Epithelial cell of prostate (primary cell): ENCODE data around the gene IPPK.

Experiments used
- DNase-seq: peaks from one replicate; pipeline ENCODE4 v3.0.0-alpha.2; 2011; ENCODE audit warnings: low read depth, low spot score
- H3K27ac ChIP-seq: fragments of 450-650 bp; 2 replicates; pipeline ENCODE4 v1.5.1; 2017; ENCODE audit warnings: mild to moderate bottlenecking

Gene IPPK

GRCh38 chr9:92696619-92697018, 26.7 kb upstream of the IPPK start:
- H3K27ac ChIP-seq: no peak overlapping the region
- no peak for DNase-seq

DNA sequence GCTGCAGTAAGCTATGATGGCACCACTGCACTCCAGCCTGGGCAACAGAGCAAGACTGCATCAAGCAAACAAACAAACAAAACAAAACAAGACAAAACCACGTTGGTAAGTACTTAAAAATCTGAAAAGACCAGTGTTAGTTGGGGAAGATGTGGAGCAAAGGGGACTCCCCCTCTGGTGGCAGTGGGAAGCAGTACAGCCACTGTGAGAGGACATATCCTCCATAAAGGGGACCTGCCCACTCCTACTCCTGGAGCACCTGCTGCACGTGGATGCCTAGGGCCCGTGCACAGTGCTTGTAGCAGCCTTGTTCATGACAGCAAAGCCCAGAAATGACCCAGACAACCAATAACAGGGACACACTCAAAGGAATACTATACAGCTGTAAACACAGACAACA, 17.0 kb upstream of the IPPK start:
- no peak overlapping the region for H3K27ac ChIP-seq

GRCh38 chr9:92685022-92685421, 15.1 kb upstream of the IPPK start:
- no peak for DNase-seq
- H3K27ac ChIP-seq: no peak overlapping the region

More for the DNA sequence above, 17.0 kb upstream of the IPPK start:
- DNase-seq: no peak

DNA sequence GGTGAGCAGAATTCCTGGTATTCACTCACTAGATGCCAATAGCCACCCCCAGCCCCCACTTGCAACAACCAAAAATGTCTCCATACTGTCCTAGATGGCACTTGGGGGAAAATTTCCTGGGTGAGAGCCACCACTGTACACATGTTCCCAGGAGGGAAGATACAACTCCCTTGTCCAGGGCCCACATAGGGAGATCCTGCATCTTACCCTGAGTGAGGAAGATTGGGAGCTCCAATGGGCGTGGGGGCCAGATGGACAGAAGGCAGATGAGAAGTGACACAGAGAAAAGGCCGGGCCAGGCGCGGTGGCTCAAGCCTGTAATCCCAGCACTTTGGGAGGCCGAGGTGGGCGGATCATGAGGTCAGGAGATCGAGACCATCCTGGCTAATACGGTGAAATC, 12.3 kb upstream of the IPPK start:
- peak overlapping the region; percentile 99 for H3K27ac ChIP-seq
- DNase-seq: no peak

- peak; percentile 89 for DNase-seq
- peak overlapping the region; percentile 99 for H3K27ac ChIP-seq
Measured at GRCh38 chr9:92680166-92681119, 10.5 kb upstream of the IPPK start.

- peak overlapping the region; percentile 99 for H3K27ac ChIP-seq
- no peak for DNase-seq
Measured at GRCh38 chr9:92679413-92680165, 9.7 kb upstream of the IPPK start.

GRCh38 chr9:92671323-92671722, 1.4 kb upstream of the IPPK start:
- H3K27ac ChIP-seq: peak overlapping the region; percentile 98
- DNase-seq: peak; percentile 66

DNA sequence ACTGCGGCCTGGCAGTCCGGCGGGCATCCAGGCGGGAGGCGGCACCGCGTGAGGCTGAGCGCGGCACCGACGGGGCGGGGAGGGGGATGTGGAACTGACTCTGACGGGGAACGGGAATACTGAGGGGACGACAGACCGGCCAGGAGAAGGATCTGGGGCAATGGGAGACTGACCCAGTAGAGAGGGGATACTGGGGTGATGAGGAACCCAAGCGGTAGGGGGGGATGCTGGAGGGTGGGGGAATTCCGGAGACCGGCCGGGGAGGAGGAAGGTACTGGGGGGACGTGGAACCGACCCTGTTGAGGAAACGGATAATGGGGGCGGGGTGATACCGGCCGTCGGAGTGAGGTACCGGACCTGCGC, 423 bp downstream of the IPPK start:
- H3K27ac ChIP-seq: peak overlapping the region; percentile 98
- no peak for DNase-seq

DNA sequence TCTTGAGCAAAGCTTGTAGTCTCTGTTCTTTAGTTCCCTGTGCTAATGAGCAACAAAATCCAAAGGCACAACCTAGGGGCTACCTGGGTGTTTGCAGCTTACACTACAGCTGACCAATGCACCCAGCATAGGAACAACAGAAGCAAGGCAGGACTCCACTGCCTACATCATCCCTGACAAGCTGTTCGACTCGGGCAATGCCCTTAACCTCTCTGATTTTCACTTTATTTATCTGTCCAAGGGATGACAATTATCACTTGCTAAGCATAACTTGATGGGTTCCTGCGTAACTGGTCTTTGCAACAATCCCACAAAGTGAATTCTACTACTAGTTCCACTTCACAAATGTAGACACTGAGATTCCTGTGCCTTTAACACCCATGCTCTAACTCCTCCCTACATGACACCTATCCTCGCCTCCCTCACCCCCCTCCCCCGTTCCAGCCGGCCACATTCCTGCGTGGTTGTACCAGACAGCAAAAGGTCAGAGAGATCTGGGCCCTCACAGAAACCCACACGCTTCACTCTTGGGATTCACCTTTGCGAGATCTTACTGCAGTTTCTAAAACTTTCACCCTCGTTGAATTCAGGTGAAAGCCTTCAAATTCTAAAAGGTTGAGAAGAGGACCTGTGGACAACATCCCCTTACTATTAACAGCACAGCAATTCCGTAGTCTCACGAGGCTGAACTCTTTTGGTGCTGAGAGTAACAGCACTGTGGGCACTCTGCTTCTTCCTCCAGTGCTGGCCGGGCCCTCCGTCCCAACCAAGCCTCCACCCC, 995 bp downstream of the IPPK start:
- no peak for DNase-seq
- H3K27ac ChIP-seq: peak overlapping the region; percentile 98

GRCh38 chr9:92666912-92667532, 2.9 kb downstream of the IPPK start:
- no peak overlapping the region for H3K27ac ChIP-seq

GRCh38 chr9:92666236-92666635, 3.7 kb downstream of the IPPK start:
- H3K27ac ChIP-seq: no peak overlapping the region
- DNase-seq: no peak

More at GRCh38 chr9:92666912-92667532, 2.9 kb downstream of the IPPK start:
- DNase-seq: no peak

DNA sequence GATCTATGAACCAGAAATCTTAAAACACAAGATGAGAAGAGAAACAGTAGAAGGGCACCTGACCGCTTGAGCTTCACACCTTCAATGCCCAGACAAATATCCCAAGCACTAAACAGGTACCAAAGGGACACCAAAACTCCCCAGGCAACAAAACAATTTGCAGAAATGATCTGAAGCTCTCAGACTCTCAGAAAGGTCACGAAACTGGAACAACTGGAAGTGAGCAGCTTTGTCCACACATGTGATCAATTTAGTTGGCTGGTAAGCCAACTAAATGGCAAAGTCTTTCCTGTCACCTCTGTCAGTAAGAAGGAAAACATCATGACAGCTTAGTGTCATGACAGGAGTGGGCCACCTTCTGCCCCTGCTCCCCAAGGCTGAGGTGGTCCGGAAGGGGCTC, 4.1 kb downstream of the IPPK start:
- H3K27ac ChIP-seq: no peak overlapping the region
- no peak for DNase-seq

DNA sequence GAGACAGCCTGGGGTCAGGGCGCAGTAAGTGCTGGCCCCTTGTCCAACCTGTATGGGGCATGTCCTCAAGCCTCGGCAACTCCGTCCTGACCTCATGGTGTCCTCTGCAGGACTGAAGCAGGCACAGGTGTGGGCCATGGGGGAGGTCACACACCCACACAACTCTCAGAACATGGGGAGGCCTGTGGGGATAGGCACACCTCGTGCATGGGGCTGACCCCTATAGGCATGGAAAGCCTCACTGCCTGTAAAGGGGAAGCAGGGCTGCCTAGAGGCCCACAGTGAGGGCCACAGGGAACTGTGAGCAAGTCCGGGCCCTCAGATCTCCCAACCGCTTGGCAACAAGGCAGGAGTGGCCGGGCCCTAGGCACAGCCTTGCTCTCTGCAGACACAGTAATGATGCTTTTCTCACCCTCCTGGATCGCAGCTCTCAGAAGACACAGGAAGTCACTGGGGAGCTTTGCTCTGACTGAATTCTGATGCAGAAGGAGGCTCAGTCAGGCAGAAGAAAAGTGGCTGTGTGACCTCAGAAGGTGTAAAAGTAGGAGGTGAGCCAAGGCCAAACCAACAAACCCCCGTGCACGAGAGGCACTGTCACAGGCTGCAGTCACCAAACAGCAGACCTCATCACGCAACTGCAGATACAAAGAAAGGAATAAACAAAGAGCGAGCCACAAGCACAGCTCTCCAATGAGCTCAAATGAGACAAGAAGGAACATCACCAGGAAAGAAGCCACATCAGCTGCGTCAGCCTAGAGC, 5.4 kb downstream of the IPPK start:
- no peak for DNase-seq
- no peak overlapping the region for H3K27ac ChIP-seq

DNA sequence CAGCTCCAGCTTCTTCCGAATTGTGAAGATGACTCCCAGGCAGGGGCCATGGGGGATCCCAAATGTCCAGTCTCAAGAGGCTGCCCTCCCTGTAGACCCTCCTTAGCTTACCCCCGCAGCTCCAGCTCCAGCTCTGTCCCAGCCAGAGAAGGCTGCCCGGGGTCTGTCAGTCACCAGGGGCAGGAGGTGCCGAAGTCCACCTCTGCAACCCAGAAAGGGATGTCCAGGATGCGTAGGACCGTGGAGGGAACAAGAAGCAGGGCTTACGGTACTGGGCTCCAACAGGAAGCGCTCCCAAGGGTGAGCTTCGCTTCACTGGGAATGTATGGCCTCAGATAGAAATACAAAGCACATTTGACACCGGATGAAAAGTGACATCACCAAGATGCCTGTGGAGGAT, 6.0 kb downstream of the IPPK start:
- no peak overlapping the region for H3K27ac ChIP-seq
- no peak for DNase-seq

- no peak overlapping the region for H3K27ac ChIP-seq
- DNase-seq: no peak
Measured at GRCh38 chr9:92663126-92663525, 6.8 kb downstream of the IPPK start.

DNA sequence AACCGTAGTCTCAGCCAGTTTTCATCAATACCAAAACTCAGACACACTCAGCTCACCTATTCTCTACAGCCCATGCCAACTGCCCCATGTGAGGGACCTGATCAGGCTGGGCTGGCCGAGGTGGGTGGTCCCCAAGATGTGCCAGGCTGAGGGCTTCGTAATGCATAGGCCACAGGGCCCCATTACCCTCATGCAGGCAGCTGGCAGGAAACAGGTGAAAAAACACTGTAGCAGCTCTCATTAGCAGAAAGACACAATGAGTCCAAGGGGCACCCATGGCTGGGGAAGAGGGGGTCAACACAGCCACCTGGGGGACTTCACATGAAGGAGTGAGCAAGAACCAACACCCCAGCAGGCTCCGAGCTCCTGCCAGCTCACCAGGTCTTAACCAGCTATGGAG, 8.2 kb downstream of the IPPK start:
- H3K27ac ChIP-seq: no peak overlapping the region
- no peak for DNase-seq

GRCh38 chr9:92661127-92661526, 8.8 kb downstream of the IPPK start:
- no peak overlapping the region for H3K27ac ChIP-seq
- no peak for DNase-seq

GRCh38 chr9:92660266-92660665, 9.7 kb downstream of the IPPK start:
- no peak overlapping the region for H3K27ac ChIP-seq
- DNase-seq: no peak

- no peak overlapping the region for H3K27ac ChIP-seq
- no peak for DNase-seq
Measured at GRCh38 chr9:92659601-92660000, 10.3 kb downstream of the IPPK start.
